ENCODE data around the gene MTO1.
"Not testable (repeated sequence)": the region's sequence is repeated elsewhere in the genome, so short reads cannot be mapped to it uniquely, and the experiment has no call there.

Gene MTO1

GRCh38 chr6:73503027-73503772 is 41.7 kb downstream of the MTO1 start:
- no peak for DNase-seq (ENCODE audit: low read depth, low spot score)
- no peak overlapping the region for H3K4me3 ChIP-seq (ENCODE audit: low read depth, low read length)
- no peak for TF ChIP-seq CTCF (IDR thresholded peaks at IDR 0.05; ENCODE audit: low read depth, low read length)
- in situ Hi-C loops (cut with HindIII; ENCODE audit: low sequenced_read_pairs): no loop called here

GRCh38 chr6:73504160-73504559 is 42.6 kb downstream of the MTO1 start:
- no peak for DNase-seq (ENCODE audit: low read depth, low spot score)
- TF ChIP-seq CTCF (IDR thresholded peaks at IDR 0.05; ENCODE audit: low read depth, low read length): no peak
- in situ Hi-C loops (cut with HindIII; ENCODE audit: low sequenced_read_pairs): no loop called here
- no peak overlapping the region for H3K4me3 ChIP-seq (ENCODE audit: low read depth, low read length)

DNA sequence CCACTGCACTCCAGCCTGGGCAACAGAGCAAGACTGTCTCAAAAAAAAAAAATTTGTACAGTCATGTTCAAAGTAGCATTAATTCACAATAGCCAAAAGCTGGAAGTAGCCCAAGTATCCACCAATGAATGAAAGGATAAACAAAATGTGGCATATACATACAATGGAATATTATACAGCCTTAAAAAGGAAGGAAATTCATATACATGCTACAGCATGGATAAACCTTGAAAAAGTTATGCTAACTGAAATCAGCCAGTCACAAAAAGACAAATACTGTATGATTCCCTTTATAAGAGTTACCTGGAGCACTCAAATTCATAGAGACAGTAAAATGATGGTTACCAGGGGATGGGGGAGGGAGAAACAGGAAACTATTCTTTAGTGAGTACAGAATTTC is 43.6 kb downstream of the MTO1 start:
- TF ChIP-seq CTCF (IDR thresholded peaks at IDR 0.05; ENCODE audit: low read depth, low read length): no peak
- no peak overlapping the region for H3K4me3 ChIP-seq (ENCODE audit: low read depth, low read length)
- DNase-seq (ENCODE audit: low read depth, low spot score): no peak
- in situ Hi-C loops (cut with HindIII; ENCODE audit: low sequenced_read_pairs): no loop called here

DNA sequence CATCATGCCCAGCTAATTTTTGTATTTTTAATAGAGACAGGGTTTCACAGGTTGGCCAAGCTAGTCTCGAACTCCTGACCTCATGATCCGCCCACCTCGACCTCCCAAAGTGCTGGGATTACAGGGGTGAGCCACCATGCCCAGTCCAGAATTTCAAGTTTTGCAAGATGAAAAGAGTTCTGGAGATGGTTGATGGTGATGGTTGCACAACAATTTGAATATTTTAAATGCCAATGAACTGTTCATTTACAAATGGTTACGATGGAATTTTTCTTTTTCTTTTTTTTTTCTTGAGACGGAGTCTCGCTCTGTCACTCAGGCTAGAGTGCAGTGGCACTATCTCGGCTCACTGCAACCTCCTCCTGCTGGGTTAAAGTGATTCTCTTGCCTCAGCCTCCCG is 44.2 kb downstream of the MTO1 start:
- in situ Hi-C loops (cut with HindIII; ENCODE audit: low sequenced_read_pairs); DNase-seq (ENCODE audit: low read depth, low spot score); H3K4me3 ChIP-seq (ENCODE audit: low read depth, low read length): not testable (repeated sequence)

DNA sequence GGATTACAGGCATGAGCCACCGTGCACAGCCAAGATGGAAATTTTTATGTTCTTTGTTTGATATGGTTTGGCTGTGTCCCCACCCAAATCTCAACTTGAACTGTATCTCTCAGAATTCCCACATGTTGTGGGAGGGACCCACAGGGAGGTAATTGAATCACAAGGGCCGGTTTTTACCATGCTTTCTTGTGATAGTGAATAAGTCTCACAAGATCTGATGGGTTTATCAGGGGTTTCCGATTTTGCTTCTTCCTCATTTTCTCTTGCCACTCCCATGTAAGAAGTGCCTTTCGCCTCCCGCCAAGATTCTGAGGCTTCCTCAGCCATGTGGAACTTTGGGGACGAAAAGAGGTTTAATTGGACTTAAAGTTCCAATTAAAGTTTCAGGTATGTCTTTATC is 44.7 kb downstream of the MTO1 start:
- H3K4me3 ChIP-seq (ENCODE audit: low read depth, low read length): no peak overlapping the region
- in situ Hi-C loops (cut with HindIII; ENCODE audit: low sequenced_read_pairs): no loop called here
- TF ChIP-seq CTCF (IDR thresholded peaks at IDR 0.05; ENCODE audit: low read depth, low read length): no peak
- DNase-seq (ENCODE audit: low read depth, low spot score): no peak

GRCh38 chr6:73508776-73509175 is 47.2 kb downstream of the MTO1 start:
- no peak for DNase-seq (ENCODE audit: low read depth, low spot score)
- in situ Hi-C loops (cut with HindIII; ENCODE audit: low sequenced_read_pairs): no loop called here
- no peak for TF ChIP-seq CTCF (IDR thresholded peaks at IDR 0.05; ENCODE audit: low read depth, low read length)
- H3K4me3 ChIP-seq (ENCODE audit: low read depth, low read length): no peak overlapping the region

- no peak overlapping the region for H3K4me3 ChIP-seq (ENCODE audit: low read depth, low read length)
- in situ Hi-C loops (cut with HindIII; ENCODE audit: low sequenced_read_pairs): no loop called here
- TF ChIP-seq CTCF (IDR thresholded peaks at IDR 0.05; ENCODE audit: low read depth, low read length): no peak
- no peak for DNase-seq (ENCODE audit: low read depth, low spot score)
Observed at GRCh38 chr6:73509851-73510250, 48.3 kb downstream of the MTO1 start.
